NB4 (cell line): Measurements from ENCODE around the gene VPS8.

Source experiments
- DNase-seq: peaks from one replicate; pipeline ENCODE4 v3.0.0; 2010; ENCODE audit warnings: low read depth
- H3K4me3 ChIP-seq: one replicate; pipeline ENCODE4 v1.5.1; 2011; ENCODE audit warnings: mild to moderate bottlenecking, low read depth, low read length, moderate library complexity
- MYC ChIP-seq: IDR thresholded peaks from 2 replicates; pipeline ENCODE4 v1.6.1; 2011; ENCODE audit warnings: low read depth, low read length
- POLR2A ChIP-seq: IDR thresholded peaks from 2 replicates; pipeline ENCODE4 v1.6.1; 2011; ENCODE audit warnings: mild to moderate bottlenecking; ENCODE audit not compliant: insufficient read length; ENCODE audit errors: extremely low read depth
- TF ChIP-seq, protein P1 (sequence below): IDR thresholded peaks from one replicate; pipeline ENCODE4 v1.5.1; 2012; ENCODE audit warnings: low read depth, low read length
- TF ChIP-seq, protein P2 (sequence below): IDR thresholded peaks from 2 replicates; pipeline ENCODE4 v1.6.1; 2011; ENCODE audit warnings: low read depth, low read length

VPS8 gene

DNA sequence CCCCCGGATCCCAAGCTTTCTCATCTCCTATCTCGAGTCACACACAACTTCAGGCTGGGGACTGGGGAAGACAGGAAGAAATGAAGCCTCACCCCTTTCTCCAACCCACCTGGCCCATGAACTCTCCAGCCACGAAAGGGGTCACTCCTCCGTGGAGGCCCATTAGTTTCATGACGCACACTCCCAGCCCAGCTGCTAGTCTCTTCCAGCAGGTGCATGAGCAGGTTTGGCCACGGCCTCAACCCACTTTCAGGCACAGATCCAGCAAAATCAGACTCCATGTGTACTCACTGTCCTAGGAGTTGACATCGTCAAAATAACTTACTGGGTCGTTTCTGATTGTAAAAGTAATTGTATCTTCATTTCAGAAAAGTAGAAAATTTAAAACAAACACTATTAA lies 264.3 kb downstream of the VPS8 start:
- no peak overlapping the region for H3K4me3 ChIP-seq
- TF ChIP-seq MYC (no peak), POLR2A (no peak)
- TF ChIP-seq, protein P1, sequence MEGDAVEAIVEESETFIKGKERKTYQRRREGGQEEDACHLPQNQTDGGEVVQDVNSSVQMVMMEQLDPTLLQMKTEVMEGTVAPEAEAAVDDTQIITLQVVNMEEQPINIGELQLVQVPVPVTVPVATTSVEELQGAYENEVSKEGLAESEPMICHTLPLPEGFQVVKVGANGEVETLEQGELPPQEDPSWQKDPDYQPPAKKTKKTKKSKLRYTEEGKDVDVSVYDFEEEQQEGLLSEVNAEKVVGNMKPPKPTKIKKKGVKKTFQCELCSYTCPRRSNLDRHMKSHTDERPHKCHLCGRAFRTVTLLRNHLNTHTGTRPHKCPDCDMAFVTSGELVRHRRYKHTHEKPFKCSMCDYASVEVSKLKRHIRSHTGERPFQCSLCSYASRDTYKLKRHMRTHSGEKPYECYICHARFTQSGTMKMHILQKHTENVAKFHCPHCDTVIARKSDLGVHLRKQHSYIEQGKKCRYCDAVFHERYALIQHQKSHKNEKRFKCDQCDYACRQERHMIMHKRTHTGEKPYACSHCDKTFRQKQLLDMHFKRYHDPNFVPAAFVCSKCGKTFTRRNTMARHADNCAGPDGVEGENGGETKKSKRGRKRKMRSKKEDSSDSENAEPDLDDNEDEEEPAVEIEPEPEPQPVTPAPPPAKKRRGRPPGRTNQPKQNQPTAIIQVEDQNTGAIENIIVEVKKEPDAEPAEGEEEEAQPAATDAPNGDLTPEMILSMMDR, result no peak
- TF ChIP-seq, protein P2, sequence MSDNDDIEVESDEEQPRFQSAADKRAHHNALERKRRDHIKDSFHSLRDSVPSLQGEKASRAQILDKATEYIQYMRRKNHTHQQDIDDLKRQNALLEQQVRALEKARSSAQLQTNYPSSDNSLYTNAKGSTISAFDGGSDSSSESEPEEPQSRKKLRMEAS, result no peak
- DNase-seq, result no peak

DNA sequence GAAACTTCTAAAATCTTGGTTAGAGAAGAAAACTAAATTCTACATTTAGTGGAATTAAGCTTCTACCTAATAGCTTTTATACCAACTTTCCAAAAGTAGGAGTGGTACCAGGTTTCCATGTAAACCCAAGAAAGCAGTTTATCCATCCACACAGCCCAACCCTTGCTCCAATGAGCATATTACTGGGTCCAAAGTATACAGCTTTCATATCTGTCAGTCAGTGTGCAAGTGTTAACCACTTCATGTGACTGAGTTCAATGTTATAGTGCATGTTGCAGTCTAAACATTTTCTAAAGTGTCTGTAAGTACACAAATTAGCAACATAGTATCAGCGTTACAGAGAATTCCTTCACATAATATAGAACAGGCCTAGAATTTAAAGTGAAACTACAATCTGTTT lies 267.7 kb downstream of the VPS8 start:
- DNase-seq, result no peak
- TF ChIP-seq, protein P1, result no peak
- TF ChIP-seq POLR2A (no peak), MYC (no peak)
- H3K4me3 ChIP-seq, result no peak overlapping the region

DNA sequence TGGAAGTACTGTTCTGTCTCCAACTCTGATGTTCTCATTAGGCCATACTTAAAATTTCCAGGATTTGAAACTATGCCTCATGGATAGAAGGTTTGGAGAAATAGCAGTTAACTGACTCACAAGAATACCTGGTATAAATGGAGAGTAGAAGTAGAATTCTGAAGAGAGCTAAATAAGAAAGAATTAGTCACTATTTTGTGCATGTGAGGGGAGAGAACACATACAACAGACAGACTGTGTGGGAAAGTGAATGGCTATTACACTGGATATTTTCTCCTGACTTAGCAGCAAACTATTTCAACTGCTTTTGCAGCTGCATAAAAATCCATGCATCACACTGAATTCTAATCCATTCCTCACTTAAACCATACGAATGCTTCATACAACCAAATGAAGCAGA lies 269.6 kb downstream of the VPS8 start:
- H3K4me3 ChIP-seq, result no peak overlapping the region
- TF ChIP-seq, protein P2, result no peak
- TF ChIP-seq POLR2A (no peak), MYC (no peak)
- TF ChIP-seq, protein P1, result no peak
- no peak for DNase-seq

DNA sequence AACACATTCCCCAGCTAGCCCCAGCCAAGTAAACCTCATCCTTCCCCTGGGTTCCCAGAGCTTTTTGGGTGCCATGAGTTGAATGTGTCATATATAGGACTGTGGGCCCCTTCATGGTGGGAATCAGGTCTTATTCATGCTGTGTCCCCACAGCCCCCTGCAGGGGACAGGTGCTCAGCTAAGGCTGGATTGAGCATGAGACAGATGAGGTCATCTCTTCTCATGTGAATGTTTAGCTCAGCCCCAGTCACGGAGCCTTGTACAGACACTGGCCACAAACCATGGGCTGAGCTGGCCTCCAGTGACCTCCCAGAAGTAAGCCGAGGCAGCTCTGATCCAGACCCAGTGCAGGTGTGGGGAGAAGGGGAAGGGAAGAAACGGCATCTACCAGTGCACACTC lies 270.2 kb downstream of the VPS8 start:
- DNase-seq, result no peak
- TF ChIP-seq MYC (no peak), POLR2A (no peak)
- TF ChIP-seq, protein P1, result no peak
- TF ChIP-seq, protein P2, result no peak
- H3K4me3 ChIP-seq, result no peak overlapping the region

DNA sequence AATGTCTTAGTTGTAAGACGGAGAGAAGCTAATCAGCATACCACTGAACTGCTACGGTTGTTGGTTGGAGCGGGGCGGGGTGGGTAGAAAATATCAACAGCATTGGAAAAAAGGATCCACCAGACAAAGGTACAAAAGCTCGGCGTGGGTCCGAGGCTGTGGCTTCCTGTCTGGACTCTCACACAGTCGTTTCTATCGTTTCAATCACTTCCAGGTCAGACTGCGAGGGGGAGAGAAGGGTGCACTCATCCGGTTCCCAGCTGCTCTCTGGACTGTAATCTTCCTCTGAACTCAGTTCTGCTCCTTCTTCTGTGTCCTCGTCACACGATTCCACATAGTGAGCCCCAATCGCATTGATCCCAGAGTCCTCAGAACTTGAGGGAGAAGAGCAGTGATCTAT lies 270.9 kb downstream of the VPS8 start:
- TF ChIP-seq MYC (no peak), POLR2A (no peak)
- TF ChIP-seq, protein P2, result no peak
- TF ChIP-seq, protein P1, result no peak
- no peak for DNase-seq
- H3K4me3 ChIP-seq, result no peak overlapping the region

DNA sequence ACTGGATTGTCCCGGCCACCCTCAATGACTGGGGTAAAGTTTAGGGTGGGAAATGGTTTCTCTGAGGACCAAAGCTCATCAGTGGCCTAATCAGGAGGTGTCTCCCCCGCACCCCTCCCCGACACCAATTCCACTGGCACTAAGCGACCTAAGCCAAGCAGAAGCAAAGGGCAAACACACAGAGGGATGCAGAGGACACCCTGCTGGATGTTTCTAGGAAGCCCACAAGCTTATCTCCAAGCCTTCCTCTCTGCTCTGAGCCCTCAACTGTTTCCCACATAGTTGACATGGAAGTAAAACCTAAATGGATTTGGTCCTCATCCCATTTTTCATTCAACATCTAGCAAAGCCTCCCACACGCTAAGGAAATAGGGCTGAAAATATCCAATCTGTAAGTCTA lies 272.4 kb downstream of the VPS8 start:
- TF ChIP-seq MYC (no peak), POLR2A (no peak)
- TF ChIP-seq, protein P2, result no peak
- no peak overlapping the region for H3K4me3 ChIP-seq

More for the DNA sequence above, 272.4 kb downstream of the VPS8 start:
- no peak for DNase-seq
